NT2/D1 (cell line): ENCODE data around the gene CDH12.

Experiments
- SUZ12 ChIP-seq: IDR thresholded peaks from 2 replicates; pipeline ENCODE4 v1.6.1; 2011; ENCODE audit not compliant: insufficient read length, insufficient read depth; ENCODE audit errors: extremely low read depth
- YY1 ChIP-seq: IDR thresholded peaks from 2 replicates; pipeline ENCODE4 v1.6.1; 2011; ENCODE audit not compliant: insufficient read length, insufficient read depth
- ZNF274 ChIP-seq: IDR thresholded peaks from 2 replicates; pipeline ENCODE4 v1.6.1; 2011; ENCODE audit warnings: mild to moderate bottlenecking, low read depth, low read length

- no peak for TF ChIP-seq YY1
- TF ChIP-seq SUZ12: no peak
- TF ChIP-seq ZNF274: no peak
Measured at GRCh38 chr5:22319798-22320197, 533.3 kb downstream of the CDH12 start.
